Stimulated activated CD4-positive, alpha-beta T cell treated with anti-CD3 and anti-CD28 coated beads, Interleukin-1b, Interleukin-23, amount 100 ng/mL, for 48 hours (primary cell): ENCODE measurements around the gene CDC14B.
"Not testable (repeated sequence)": the region's sequence is repeated elsewhere in the genome, so short reads cannot be mapped to it uniquely, and the experiment has no call there.

Experiments
- DNase-seq: peaks from one replicate; pipeline ENCODE4 v3.0.0-alpha.2; 2020

The CDC14B gene

GRCh38 chr9:96524764-96525163 is 94.9 kb downstream of the CDC14B start:
- DNase-seq = no peak

DNA sequence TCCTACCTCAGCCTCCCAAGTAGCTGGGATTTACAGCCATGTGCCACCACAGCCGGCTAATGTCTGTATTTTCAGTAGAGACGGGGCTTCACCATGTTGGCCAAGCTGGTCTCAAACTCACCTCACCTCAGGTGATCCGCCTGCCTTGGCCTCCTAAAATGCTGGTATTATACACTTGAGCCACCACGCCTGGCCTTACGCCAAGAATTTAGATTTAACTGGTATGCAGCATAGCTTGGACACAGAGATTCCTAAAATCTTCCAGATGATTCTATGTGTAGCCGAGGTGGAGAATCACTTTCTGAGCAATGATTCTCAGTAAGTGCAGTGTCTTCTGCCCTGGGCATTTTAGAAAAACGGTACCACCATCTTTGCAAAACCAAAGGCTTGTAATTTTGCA is 95.6 kb downstream of the CDC14B start:
- DNase-seq = no peak

- no peak for DNase-seq
These were observed 96.3 kb downstream of the CDC14B start for GRCh38 chr9:96523374-96523773.

DNA sequence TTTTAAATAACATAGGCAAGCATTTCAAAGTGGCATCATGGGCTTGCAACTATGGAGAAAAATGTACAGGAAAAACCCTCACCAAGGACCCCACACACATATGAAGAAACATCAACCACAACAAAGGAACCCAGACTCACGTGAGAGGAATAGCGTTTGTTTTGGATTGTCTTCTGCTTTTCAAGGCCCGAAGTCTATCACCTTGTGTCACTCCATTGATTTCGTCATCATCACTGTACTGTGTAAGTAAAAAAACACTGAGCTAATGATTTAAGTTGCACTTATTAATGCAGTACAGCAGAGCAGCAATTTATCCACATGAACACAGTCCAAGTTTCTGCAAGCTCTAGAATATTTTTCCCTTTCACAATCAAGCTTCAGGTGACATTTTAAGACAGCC is 97.3 kb downstream of the CDC14B start:
- DNase-seq = no peak

GRCh38 chr9:96519787-96520186 is 99.9 kb downstream of the CDC14B start:
- no peak for DNase-seq

- no peak for DNase-seq
These were observed 100.5 kb downstream of the CDC14B start for GRCh38 chr9:96519095-96519494.

DNA sequence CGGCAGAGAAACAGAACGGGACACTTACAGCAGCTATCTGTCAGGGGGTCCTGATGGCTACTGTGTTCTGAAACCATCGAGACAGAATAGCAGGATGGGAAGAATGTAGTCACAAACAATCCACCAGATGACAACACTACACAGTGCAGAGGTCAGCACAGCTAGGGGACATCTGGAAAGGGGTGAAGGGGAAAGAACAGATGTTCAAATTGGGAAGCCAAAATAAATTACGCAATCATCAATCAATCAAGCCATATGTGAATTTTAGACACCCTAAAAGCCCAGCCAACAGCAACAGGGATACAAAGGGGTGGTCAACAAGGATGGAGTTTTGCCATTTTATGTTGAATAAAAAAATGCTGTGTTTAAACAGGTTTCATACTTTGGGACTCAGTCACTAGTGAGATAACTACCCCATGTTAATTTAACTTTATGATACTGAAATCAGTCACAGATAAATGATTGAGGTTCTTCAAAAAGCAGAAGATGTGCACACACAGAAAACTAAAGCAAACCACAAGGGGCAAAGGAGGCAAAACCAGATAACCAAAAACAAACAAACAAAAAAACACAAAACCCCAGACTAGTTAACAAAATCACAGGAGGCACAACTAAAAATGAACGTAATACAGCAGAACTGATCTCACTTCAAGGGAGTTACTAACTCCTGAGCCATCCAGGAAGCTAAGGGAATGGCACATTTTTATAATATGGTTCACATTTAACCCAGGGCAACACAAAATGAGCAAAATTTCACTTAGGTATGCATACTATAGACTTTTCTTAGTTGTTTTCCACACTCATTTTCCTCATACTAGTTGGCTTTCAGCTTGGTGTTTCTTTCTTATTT is 103.8 kb downstream of the CDC14B start:
- no peak for DNase-seq

DNA sequence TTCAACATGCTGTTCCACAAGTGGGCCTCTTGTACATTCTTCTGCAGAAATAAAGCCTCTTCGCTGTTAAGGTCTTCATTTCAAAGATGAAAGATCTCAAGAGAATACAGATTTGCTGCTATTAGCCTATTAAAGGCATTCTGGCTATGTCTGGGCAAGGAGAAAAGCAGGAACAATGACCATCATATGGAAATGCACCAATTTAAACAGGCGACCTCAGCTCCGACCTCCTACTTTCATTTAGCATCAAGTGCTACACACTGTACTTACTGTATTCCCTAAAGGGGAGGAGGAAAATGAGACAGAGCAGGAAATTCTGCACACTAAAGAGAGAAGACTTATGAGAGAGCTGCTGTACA is 104.9 kb downstream of the CDC14B start:
- DNase-seq = no peak

GRCh38 chr9:96514108-96514799 is 105.4 kb downstream of the CDC14B start:
- no peak for DNase-seq

- no peak for DNase-seq
These were observed 106.0 kb downstream of the CDC14B start for GRCh38 chr9:96513622-96514021.

- DNase-seq = no peak
These were observed 107.4 kb downstream of the CDC14B start for GRCh38 chr9:96512240-96512639.

GRCh38 chr9:96510258-96510657 is 109.4 kb downstream of the CDC14B start:
- no peak for DNase-seq

DNA sequence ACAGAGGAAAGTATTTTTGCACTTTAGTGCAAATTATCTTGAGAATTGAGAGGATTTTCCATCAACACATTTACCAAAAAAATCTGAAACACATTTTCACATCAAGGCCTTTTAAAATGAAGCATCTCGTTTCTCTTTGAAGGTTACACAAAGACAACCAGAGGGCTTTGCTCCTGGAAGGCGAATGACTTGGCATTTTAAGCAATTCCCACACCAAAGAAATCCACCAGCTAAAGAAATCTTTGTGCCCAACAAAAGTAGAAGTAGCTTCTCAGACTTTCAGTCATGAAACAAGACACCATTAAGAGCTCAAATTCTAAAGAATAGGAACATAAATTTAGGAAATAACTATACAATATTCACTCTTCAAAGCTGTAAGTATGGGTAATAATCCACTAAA is 109.8 kb downstream of the CDC14B start:
- DNase-seq = no peak

DNA sequence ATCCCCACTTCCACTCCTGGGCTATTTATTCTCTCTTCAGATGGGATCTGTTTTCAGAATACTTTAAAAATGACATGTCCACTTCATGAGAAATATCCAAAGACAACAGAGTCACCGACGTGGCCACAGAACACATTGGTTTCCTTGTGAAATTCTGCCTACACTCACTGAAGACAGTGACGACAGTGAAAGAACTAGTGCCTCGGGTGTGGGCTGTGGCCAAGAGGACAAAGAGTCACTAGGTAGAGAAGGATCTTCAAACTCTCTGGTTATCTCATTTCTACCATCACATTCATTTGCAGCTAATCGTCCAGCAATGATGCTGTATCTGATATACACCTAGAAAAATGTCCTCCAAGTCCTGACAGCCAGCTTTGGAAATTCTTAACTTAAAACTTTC is 110.6 kb downstream of the CDC14B start:
- no peak for DNase-seq

DNA sequence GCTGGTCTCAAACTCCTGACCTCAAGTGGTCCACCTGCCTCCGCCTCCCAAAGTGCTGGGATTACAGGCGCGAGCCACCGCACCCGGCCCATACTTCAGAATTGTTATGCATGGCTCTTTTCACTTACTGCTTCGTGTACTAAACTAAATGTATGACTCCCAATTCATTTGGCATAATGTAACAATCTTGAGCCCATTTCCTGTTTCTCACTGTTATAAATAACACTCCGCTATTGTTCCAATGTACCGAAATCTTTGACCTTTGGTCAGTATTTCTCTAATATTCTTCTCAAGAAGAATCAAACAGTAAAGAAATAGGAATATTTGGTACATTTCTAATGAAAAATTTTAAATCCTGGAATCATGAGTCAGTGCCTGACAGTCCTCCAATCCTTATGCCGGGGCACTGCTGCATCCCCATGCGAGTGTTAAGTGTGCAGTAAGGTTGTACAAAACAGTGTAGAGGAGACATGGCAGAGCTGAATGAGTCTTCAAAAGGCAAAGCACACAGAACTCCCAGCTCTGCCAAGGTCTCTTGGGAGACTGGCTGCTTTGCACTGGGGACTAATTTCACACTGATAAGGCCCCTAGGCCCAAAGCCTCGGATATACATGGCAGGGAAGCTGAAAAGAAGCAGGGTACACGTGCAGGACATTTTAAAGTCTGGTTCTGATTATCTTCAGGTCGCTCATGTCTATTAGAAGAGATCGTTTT is 111.3 kb downstream of the CDC14B start:
- DNase-seq = no peak

DNA sequence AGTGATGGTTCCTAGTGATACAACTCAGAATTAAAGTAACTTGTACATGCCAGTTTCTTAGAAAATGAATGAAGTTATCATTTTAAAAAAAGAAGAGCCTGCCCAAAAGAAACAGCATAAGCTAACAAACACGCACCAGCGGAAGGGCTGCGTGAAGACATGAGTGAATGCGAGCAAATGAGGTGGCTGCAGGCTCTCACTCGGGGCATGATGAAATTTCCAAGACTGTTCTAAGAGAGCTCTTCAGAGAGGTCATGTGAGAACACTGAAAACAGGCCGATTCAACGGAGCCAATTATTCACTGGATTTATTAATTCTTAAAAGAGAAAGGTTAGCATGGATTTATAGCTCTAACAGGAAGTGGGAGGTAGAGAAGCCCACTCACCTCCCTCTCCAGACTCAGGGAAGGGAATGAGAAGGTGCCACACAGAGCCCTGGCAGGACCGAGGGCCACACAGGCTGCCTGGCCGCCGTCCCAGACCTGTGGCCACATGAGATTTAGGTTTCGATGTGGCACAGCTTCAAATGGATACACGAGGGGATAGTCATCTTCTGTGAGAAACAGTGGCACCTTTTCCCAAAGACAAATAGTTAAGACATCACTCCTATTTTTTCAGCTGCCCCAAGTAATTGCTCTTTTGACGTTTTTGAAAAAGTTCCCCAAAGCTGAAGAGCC is 114.2 kb downstream of the CDC14B start:
- DNase-seq = no peak

DNA sequence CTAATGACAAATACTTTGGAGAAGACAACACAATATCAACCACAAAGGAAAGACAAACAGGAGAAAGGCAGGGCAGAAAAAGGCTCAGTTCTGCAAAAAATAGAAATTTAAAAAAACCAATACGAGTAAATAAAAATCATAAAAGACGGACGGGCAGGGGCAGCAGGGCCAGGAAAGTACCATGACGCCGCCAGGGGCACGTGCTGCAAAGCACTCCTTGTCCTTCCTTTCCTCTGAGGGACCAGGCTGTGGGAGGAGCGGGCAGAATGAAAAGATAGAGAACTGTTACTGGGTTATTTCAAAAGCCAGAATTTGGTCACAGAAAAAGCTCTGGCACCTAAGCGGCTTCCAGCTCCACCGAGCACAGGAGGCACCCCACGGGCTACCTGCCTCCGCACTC is 115.7 kb downstream of the CDC14B start:
- DNase-seq = no peak

- DNase-seq = not testable (repeated sequence)
These were observed 116.3 kb downstream of the CDC14B start for GRCh38 chr9:96503374-96503748.

GRCh38 chr9:96502539-96503373 is 116.9 kb downstream of the CDC14B start:
- DNase-seq = no peak

DNA sequence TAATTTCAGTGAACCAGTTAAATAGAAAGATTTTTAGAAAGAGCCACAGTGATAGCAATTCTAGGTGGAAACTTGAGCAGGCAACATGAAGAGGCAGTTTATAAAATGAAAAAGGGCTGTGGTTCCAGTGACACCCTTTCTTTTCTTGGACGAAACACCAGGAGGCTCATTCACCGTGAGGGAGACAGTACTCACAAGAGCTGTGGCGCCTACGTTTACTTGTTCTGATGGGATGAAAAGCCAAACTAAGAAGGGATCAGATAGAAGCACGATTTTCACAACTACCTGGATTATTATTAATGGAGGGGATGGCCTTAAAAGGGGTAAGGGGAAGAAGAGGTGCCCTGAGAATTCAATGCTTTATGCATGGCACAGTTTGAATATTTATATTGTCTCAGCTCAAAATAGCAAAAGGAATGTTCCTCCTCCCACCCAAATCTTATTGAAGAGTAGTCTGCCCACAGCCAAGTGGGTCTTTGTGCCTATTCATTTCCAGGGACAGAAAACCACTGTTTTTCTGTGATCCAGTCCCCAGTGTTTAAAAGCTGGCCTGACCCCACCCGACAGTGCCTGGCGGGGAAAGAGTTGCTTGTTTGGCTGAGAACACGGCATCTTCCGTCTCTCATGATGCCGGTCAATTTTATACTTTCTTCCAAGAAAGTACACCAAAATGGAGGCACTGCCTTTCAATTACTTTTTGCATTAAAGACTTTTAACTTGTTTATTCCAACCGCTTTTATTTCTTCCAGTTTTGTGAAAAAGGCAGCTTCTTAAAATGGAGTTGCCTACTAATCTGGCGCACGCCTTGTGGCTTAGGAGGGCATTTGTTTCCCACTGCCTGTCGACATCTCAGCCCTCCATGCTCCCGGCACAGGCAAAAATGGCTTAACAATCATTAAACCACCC is 117.8 kb downstream of the CDC14B start:
- DNase-seq = no peak
